ENCODE data around the gene SELENOT. TPM values are rescaled to one million over a fixed set of nuclear protein-coding genes. Genes with fewer than 3 reads are reported as not detected.

Gene SELENOT
- total RNA-seq, 1 experiment from 2014 or later: 48.3 TPM

- no peak for TF ChIP-seq CREB1 (CRISPR knock-in tag; IDR thresholded peaks at IDR 0.05)
- no peak; the same call in 1 of the 2 replicates for TF ChIP-seq PRRX2 (CRISPR knock-in tag; IDR thresholded peaks at IDR 0.05)
- TF ChIP-seq ATF1 (CRISPR knock-in tag; IDR thresholded peaks at IDR 0.05): 0 out of 2 replicates have a peak, but pooled peaks have one; percentile 43
- TF ChIP-seq JUN (CRISPR knock-in tag; IDR thresholded peaks at IDR 0.05): peak; percentile 35; the same call in 1 of the 2 replicates
- no peak for TF ChIP-seq ZNF317 (CRISPR knock-in tag; IDR thresholded peaks at IDR 0.05; ENCODE audit: borderline replicate concordance, low read depth)
- TF ChIP-seq OVOL2 (CRISPR knock-in tag; IDR thresholded peaks at IDR 0.05; ENCODE audit: borderline replicate concordance): no peak
- TF ChIP-seq STAT6 (CRISPR knock-in tag; conservative IDR thresholded peaks at IDR 0.05; ENCODE audit: low read depth): no peak
- TF ChIP-seq GRHL2 (CRISPR knock-in tag; IDR thresholded peaks at IDR 0.05; ENCODE audit: insufficient replicate concordance, severe bottlenecking): no peak
- TF ChIP-seq SMAD3 (CRISPR knock-in tag; IDR thresholded peaks at IDR 0.05; ENCODE audit: borderline replicate concordance): 0 out of 2 replicates have a peak, but pooled peaks have one; percentile 37
- TF ChIP-seq, protein P1, sequence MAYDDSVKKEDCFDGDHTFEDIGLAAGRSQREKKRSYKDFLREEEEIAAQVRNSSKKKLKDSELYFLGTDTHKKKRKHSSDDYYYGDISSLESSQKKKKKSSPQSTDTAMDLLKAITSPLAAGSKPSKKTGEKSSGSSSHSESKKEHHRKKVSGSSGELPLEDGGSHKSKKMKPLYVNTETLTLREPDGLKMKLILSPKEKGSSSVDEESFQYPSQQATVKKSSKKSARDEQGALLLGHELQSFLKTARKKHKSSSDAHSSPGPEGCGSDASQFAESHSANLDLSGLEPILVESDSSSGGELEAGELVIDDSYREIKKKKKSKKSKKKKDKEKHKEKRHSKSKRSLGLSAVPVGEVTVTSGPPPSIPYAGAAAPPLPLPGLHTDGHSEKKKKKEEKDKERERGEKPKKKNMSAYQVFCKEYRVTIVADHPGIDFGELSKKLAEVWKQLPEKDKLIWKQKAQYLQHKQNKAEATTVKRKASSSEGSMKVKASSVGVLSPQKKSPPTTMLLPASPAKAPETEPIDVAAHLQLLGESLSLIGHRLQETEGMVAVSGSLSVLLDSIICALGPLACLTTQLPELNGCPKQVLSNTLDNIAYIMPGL (CRISPR knock-in tag; IDR thresholded peaks at IDR 0.05): peak; percentile 98
- TF ChIP-seq HMGA2 (CRISPR knock-in tag; IDR thresholded peaks at IDR 0.05): no peak
- TF ChIP-seq, protein P2, sequence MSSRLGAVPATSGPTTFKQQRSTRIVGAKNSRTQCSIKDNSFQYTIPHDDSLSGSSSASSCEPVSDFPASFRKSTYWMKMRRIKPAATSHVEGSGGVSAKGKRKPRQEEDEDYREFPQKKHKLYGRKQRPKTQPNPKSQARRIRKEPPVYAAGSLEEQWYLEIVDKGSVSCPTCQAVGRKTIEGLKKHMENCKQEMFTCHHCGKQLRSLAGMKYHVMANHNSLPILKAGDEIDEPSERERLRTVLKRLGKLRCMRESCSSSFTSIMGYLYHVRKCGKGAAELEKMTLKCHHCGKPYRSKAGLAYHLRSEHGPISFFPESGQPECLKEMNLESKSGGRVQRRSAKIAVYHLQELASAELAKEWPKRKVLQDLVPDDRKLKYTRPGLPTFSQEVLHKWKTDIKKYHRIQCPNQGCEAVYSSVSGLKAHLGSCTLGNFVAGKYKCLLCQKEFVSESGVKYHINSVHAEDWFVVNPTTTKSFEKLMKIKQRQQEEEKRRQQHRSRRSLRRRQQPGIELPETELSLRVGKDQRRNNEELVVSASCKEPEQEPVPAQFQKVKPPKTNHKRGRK (CRISPR knock-in tag; IDR thresholded peaks at IDR 0.05; ENCODE audit: borderline replicate concordance): no peak
- TF ChIP-seq ZSCAN18 (CRISPR knock-in tag; IDR thresholded peaks at IDR 0.05): no peak
- no peak for TF ChIP-seq NR1H2 (CRISPR knock-in tag; IDR thresholded peaks at IDR 0.05)
- TF ChIP-seq TEAD4 (CRISPR knock-in tag; IDR thresholded peaks at IDR 0.05): no peak
- TF ChIP-seq KAT7 (CRISPR knock-in tag; IDR thresholded peaks at IDR 0.05; ENCODE audit: borderline replicate concordance): peak; percentile 98
- no peak for TF ChIP-seq EMX1 (CRISPR knock-in tag; IDR thresholded peaks at IDR 0.05)
- no peak for TF ChIP-seq ATF3 (CRISPR knock-in tag; conservative IDR thresholded peaks at IDR 0.05)
- TF ChIP-seq, protein P3, sequence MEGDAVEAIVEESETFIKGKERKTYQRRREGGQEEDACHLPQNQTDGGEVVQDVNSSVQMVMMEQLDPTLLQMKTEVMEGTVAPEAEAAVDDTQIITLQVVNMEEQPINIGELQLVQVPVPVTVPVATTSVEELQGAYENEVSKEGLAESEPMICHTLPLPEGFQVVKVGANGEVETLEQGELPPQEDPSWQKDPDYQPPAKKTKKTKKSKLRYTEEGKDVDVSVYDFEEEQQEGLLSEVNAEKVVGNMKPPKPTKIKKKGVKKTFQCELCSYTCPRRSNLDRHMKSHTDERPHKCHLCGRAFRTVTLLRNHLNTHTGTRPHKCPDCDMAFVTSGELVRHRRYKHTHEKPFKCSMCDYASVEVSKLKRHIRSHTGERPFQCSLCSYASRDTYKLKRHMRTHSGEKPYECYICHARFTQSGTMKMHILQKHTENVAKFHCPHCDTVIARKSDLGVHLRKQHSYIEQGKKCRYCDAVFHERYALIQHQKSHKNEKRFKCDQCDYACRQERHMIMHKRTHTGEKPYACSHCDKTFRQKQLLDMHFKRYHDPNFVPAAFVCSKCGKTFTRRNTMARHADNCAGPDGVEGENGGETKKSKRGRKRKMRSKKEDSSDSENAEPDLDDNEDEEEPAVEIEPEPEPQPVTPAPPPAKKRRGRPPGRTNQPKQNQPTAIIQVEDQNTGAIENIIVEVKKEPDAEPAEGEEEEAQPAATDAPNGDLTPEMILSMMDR (IDR thresholded peaks at IDR 0.05): no peak
- TF ChIP-seq, protein P4, sequence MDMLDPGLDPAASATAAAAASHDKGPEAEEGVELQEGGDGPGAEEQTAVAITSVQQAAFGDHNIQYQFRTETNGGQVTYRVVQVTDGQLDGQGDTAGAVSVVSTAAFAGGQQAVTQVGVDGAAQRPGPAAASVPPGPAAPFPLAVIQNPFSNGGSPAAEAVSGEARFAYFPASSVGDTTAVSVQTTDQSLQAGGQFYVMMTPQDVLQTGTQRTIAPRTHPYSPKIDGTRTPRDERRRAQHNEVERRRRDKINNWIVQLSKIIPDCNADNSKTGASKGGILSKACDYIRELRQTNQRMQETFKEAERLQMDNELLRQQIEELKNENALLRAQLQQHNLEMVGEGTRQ (CRISPR knock-in tag; IDR thresholded peaks at IDR 0.05): no peak
- no peak for TF ChIP-seq JAZF1 (CRISPR knock-in tag; IDR thresholded peaks at IDR 0.05)
- TF ChIP-seq, protein P5, sequence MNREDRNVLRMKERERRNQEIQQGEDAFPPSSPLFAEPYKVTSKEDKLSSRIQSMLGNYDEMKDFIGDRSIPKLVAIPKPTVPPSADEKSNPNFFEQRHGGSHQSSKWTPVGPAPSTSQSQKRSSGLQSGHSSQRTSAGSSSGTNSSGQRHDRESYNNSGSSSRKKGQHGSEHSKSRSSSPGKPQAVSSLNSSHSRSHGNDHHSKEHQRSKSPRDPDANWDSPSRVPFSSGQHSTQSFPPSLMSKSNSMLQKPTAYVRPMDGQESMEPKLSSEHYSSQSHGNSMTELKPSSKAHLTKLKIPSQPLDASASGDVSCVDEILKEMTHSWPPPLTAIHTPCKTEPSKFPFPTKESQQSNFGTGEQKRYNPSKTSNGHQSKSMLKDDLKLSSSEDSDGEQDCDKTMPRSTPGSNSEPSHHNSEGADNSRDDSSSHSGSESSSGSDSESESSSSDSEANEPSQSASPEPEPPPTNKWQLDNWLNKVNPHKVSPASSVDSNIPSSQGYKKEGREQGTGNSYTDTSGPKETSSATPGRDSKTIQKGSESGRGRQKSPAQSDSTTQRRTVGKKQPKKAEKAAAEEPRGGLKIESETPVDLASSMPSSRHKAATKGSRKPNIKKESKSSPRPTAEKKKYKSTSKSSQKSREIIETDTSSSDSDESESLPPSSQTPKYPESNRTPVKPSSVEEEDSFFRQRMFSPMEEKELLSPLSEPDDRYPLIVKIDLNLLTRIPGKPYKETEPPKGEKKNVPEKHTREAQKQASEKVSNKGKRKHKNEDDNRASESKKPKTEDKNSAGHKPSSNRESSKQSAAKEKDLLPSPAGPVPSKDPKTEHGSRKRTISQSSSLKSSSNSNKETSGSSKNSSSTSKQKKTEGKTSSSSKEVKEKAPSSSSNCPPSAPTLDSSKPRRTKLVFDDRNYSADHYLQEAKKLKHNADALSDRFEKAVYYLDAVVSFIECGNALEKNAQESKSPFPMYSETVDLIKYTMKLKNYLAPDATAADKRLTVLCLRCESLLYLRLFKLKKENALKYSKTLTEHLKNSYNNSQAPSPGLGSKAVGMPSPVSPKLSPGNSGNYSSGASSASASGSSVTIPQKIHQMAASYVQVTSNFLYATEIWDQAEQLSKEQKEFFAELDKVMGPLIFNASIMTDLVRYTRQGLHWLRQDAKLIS (CRISPR knock-in tag; IDR thresholded peaks at IDR 0.05; ENCODE audit: borderline replicate concordance): no peak
- TF ChIP-seq, protein P6, sequence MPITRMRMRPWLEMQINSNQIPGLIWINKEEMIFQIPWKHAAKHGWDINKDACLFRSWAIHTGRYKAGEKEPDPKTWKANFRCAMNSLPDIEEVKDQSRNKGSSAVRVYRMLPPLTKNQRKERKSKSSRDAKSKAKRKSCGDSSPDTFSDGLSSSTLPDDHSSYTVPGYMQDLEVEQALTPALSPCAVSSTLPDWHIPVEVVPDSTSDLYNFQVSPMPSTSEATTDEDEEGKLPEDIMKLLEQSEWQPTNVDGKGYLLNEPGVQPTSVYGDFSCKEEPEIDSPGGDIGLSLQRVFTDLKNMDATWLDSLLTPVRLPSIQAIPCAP (CRISPR knock-in tag; IDR thresholded peaks at IDR 0.05): no peak
These were observed at the start of gene SELENOT (continued) for GRCh38 chr3:150603153-150603979.
